WTC11 (cell line): ENCODE results near the gene ZNF804A. TPM values are rescaled to one million over a fixed set of nuclear protein-coding genes. Genes with fewer than 3 reads are reported as not detected.
A peak's percentile ranks its signal among the peaks of the same experiment; 100 is the strongest.

Source experiments
- ATAC-seq: fragments of 200-7000 bp; cut with Tn5 transposase; 2 replicates; pipeline ENCODE4 v1.10.0; 2021; ENCODE audit warnings: mild to moderate bottlenecking, moderate library complexity
- CTCF ChIA-PET: fragments of 300-600 bp; sonication (Branson Sonifier 250); formaldehyde crosslinking; loops from one replicate; lab custom pipeline; 2021; ENCODE audit warnings: antibody characterized with exemption; lab: Charles Lee
- POLR2A ChIA-PET: fragments of 350-600 bp; sonication (Branson Sonifier 250); formaldehyde crosslinking; loops from one replicate; lab custom pipeline; 2021; ENCODE audit warnings: antibody characterized with exemption; lab: Charles Lee
- DNase-seq: peaks from one replicate; pipeline ENCODE4 v3.0.0; 2021; ENCODE audit warnings: low spot score
- H3K27ac Mint-ChIP-seq: 2 replicates; pipeline ENCODE4 v1.8.0; 2021; ENCODE audit warnings: mixed read lengths
- H3K27me3 Mint-ChIP-seq: 2 replicates; pipeline ENCODE4 v1.8.0; 2021; ENCODE audit warnings: low read depth, mild to moderate bottlenecking, moderate library complexity, mixed read lengths
- H3K36me3 Mint-ChIP-seq: 2 replicates; pipeline ENCODE4 v1.8.0; 2021; ENCODE audit warnings: mixed read lengths
- H3K4me1 Mint-ChIP-seq: 2 replicates; pipeline ENCODE4 v1.8.0; 2022; ENCODE audit warnings: mixed read lengths
- H3K4me3 Mint-ChIP-seq: 2 replicates; pipeline ENCODE4 v1.8.0; 2021; ENCODE audit warnings: mild to moderate bottlenecking, moderate library complexity, mixed read lengths
- H3K9me3 Mint-ChIP-seq: 2 replicates; pipeline ENCODE4 v1.8.0; 2021; ENCODE audit warnings: mixed read lengths
- AFF4 ChIP-seq: sonication (generic); formaldehyde crosslinking; IDR thresholded peaks from 2 replicates; pipeline ENCODE4 v1.8.1; 2023; ENCODE audit warnings: mild to moderate bottlenecking, missing genetic modification reagents, borderline replicate concordance
- CREB1 ChIP-seq: sonication (generic); formaldehyde crosslinking; IDR thresholded peaks from 2 replicates; pipeline ENCODE4 v1.8.0; 2023; ENCODE audit warnings: mild to moderate bottlenecking, missing genetic modification reagents
- FOXK1 ChIP-seq: sonication (generic); formaldehyde crosslinking; IDR thresholded peaks from 2 replicates; pipeline ENCODE4 v1.8.0; 2022; ENCODE audit warnings: mild to moderate bottlenecking, moderate library complexity, missing genetic modification reagents
- HMGA2 ChIP-seq: fragments of 250-450 bp; sonication (Bioruptor Pico); IDR thresholded peaks from 2 replicates; pipeline ENCODE4 v1.4.0; 2021; ENCODE audit warnings: mild to moderate bottlenecking, moderate library complexity
- IRF2 ChIP-seq: sonication (generic); formaldehyde crosslinking; IDR thresholded peaks from 2 replicates; pipeline ENCODE4 v1.8.0; 2022; ENCODE audit warnings: low read depth, missing genetic modification reagents, borderline replicate concordance
- KAT7 ChIP-seq: sonication (generic); formaldehyde crosslinking; IDR thresholded peaks from 2 replicates; pipeline ENCODE4 v1.8.1; 2023; ENCODE audit warnings: missing genetic modification reagents, mild to moderate bottlenecking, borderline replicate concordance
- NFE2L1 ChIP-seq: sonication (generic); formaldehyde crosslinking; IDR thresholded peaks from 2 replicates; pipeline ENCODE4 v1.8.1; 2023; ENCODE audit warnings: missing genetic modification reagents
- NFYB ChIP-seq: sonication (generic); formaldehyde crosslinking; conservative IDR thresholded peaks from 2 replicates; pipeline ENCODE4 v1.8.0; 2022; ENCODE audit warnings: low read depth, missing genetic modification reagents
- RELA ChIP-seq: sonication (generic); formaldehyde crosslinking; IDR thresholded peaks from 2 replicates; pipeline ENCODE4 v1.8.1; 2022; ENCODE audit warnings: missing genetic modification reagents, mild to moderate bottlenecking, borderline replicate concordance
- SMAD3 ChIP-seq: sonication (generic); formaldehyde crosslinking; IDR thresholded peaks from 2 replicates; pipeline ENCODE4 v1.8.0; 2022; ENCODE audit warnings: missing genetic modification reagents, mild to moderate bottlenecking, borderline replicate concordance
- STAT6 ChIP-seq: sonication (generic); formaldehyde crosslinking; conservative IDR thresholded peaks from 2 replicates; pipeline ENCODE4 v1.8.1; 2023; ENCODE audit warnings: mild to moderate bottlenecking, low read depth, missing genetic modification reagents, moderate library complexity
- TEAD4 ChIP-seq: sonication (generic); formaldehyde crosslinking; IDR thresholded peaks from 2 replicates; pipeline ENCODE4 v1.8.0; 2022; ENCODE audit warnings: mild to moderate bottlenecking, missing genetic modification reagents
- ZBTB21 ChIP-seq: sonication (generic); formaldehyde crosslinking; IDR thresholded peaks from 2 replicates; pipeline ENCODE4 v1.8.1; 2023; ENCODE audit warnings: mild to moderate bottlenecking, missing genetic modification reagents, borderline replicate concordance
- ZNF219 ChIP-seq: sonication (generic); formaldehyde crosslinking; IDR thresholded peaks from 2 replicates; pipeline ENCODE4 v1.8.0; 2023; ENCODE audit warnings: missing genetic modification reagents, mild to moderate bottlenecking, borderline replicate concordance
- ZNF512 ChIP-seq: sonication (generic); formaldehyde crosslinking; IDR thresholded peaks from 2 replicates; pipeline ENCODE4 v1.8.1; 2022; ENCODE audit warnings: missing genetic modification reagents, borderline replicate concordance
- total RNA-seq: library from RNA; stranded (reverse); gene quantifications from 3 replicates; pipeline ENCODE4 v1.2.3, GENCODE V29; 2021
- TF ChIP-seq, protein P1 (sequence below): sonication (generic); formaldehyde crosslinking; IDR thresholded peaks from 2 replicates; pipeline ENCODE4 v1.8.0; 2022; ENCODE audit warnings: mild to moderate bottlenecking, missing genetic modification reagents
- TF ChIP-seq, protein P2 (sequence below): fragments of 250-450 bp; sonication (Bioruptor Pico); IDR thresholded peaks from 2 replicates; pipeline ENCODE4 v1.9.0; 2021; ENCODE audit warnings: mild to moderate bottlenecking

ZNF804A gene
- total RNA-seq, 1 experiment from 2014 or later, result not detected

DNA sequence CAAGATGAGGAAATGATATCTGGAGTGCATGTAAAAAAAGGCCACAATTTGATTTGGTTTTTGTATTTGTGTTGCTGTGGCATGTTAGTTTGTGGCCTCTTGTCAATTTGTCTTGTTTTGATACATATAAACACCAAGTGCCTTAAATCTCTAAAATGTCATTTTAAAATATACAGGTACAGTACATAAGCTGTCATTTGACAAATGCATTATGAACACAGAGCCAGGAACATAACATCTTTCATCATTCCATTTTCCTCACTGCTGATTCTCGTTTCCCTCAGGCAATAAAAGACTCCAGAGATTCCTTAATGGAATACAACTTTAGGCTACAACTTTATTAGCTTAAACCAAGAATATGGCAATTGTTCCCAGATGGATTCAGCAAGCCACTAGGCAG lies 217.5 kb downstream of the ZNF804A start (continued):
- TF ChIP-seq, protein P1, sequence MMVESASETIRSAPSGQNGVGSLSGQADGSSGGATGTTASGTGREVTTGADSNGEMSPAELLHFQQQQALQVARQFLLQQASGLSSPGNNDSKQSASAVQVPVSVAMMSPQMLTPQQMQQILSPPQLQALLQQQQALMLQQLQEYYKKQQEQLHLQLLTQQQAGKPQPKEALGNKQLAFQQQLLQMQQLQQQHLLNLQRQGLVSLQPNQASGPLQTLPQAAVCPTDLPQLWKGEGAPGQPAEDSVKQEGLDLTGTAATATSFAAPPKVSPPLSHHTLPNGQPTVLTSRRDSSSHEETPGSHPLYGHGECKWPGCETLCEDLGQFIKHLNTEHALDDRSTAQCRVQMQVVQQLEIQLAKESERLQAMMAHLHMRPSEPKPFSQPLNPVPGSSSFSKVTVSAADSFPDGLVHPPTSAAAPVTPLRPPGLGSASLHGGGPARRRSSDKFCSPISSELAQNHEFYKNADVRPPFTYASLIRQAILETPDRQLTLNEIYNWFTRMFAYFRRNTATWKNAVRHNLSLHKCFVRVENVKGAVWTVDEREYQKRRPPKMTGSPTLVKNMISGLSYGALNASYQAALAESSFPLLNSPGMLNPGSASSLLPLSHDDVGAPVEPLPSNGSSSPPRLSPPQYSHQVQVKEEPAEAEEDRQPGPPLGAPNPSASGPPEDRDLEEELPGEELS (CRISPR knock-in tag), result no peak
- TF ChIP-seq NFYB (no peak), CREB1 (no peak)
- TF ChIP-seq, all 79 proteins: peak for 0

DNA sequence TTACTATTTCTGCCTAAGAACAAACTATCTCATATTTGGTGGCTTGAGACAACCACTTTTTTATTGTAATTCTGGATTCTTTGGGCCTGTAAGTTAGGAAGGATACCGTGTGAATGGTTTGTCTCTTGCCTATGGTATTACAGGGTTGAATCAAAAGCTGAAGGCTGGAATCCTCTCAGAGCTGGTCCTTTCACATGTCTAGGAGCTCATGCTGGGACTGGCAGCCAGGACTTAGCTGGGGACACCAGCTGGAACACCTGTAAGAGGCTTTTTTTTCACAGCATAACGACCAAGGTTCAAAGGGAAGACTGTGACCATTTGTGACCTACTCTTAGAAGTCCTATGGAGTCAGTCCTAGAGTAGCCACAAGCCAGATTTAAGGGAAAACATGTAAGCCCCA lies 226.3 kb downstream of the ZNF804A start:
- no peaks in the 10 kb centered on the region for H3K36me3 Mint-ChIP-seq
- DNase-seq, result no peak
- POLR2A ChIA-PET, result no interaction called here
- no peak for TF ChIP-seq STAT6
- TF ChIP-seq, all 79 proteins: peak for 0
- Mint-ChIP-seq H3K27ac (no peak overlapping the region), H3K27me3 (no peaks in the 10 kb centered on the region), H3K4me1 (peaks cover 4% of the 10 kb centered on the region), H3K9me3 (0 out of 2 replicates have a peak, but pooled peaks cover 4% of the 10 kb centered on the region), H3K4me3 (no peak overlapping the region)
- CTCF ChIA-PET, result no interaction called here
- peak; percentile 61 for ATAC-seq

DNA sequence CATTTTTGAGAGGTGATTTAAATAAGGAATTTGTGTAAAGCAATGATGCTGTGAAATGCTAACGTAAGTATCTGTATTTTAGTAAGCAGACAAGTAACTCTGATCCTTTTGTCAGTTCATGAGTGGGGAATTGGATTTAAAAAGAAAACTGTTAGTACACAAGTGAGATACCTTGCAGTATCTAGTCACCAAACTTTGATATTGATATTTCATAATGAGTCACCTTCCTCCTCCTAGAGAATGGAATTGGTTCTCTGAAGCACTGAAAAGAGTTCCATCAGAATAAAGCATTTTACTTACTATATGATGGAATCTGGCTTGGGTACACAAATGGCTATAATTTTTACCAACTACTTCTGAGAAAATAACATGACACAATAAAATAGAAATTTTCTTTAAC lies 232.2 kb downstream of the ZNF804A start:
- ATAC-seq (no peak), DNase-seq (no peak)
- H3K36me3 Mint-ChIP-seq, result no peaks in the 10 kb centered on the region
- no peak overlapping the region for H3K27ac Mint-ChIP-seq
- H3K4me1 Mint-ChIP-seq, result peaks cover 35% of the 10 kb centered on the region
- H3K27me3 Mint-ChIP-seq, result no peaks in the 10 kb centered on the region
- H3K9me3 Mint-ChIP-seq, result no peaks in the 10 kb centered on the region
- POLR2A ChIA-PET, result no interaction called here
- H3K4me3 Mint-ChIP-seq, result no peak overlapping the region
- CTCF ChIA-PET, result no interaction called here
- no peak for TF ChIP-seq ZNF512 (CRISPR knock-in tag)
- TF ChIP-seq TEAD4 (CRISPR knock-in tag), result no peak
- no peak for TF ChIP-seq RELA (CRISPR knock-in tag)
- TF ChIP-seq IRF2 (CRISPR knock-in tag), result no peak
- TF ChIP-seq KAT7 (CRISPR knock-in tag), result no peak
- TF ChIP-seq HMGA2 (CRISPR knock-in tag), result no peak
- no peak for TF ChIP-seq FOXK1 (CRISPR knock-in tag)
- no peak for TF ChIP-seq ZBTB21 (CRISPR knock-in tag)
- no peak for TF ChIP-seq NFE2L1
- TF ChIP-seq AFF4 (CRISPR knock-in tag), result no peak
- no peak for TF ChIP-seq SMAD3 (CRISPR knock-in tag)
- TF ChIP-seq, protein P2, sequence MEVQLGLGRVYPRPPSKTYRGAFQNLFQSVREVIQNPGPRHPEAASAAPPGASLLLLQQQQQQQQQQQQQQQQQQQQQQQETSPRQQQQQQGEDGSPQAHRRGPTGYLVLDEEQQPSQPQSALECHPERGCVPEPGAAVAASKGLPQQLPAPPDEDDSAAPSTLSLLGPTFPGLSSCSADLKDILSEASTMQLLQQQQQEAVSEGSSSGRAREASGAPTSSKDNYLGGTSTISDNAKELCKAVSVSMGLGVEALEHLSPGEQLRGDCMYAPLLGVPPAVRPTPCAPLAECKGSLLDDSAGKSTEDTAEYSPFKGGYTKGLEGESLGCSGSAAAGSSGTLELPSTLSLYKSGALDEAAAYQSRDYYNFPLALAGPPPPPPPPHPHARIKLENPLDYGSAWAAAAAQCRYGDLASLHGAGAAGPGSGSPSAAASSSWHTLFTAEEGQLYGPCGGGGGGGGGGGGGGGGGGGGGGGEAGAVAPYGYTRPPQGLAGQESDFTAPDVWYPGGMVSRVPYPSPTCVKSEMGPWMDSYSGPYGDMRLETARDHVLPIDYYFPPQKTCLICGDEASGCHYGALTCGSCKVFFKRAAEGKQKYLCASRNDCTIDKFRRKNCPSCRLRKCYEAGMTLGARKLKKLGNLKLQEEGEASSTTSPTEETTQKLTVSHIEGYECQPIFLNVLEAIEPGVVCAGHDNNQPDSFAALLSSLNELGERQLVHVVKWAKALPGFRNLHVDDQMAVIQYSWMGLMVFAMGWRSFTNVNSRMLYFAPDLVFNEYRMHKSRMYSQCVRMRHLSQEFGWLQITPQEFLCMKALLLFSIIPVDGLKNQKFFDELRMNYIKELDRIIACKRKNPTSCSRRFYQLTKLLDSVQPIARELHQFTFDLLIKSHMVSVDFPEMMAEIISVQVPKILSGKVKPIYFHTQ (CRISPR knock-in tag), result no peak
- TF ChIP-seq ZNF219, result no peak
